MCF 10A (cell line): ENCODE measurements around the gene UBAC2. TPM values are rescaled to one million over a fixed set of nuclear protein-coding genes. Genes with fewer than 3 reads are reported as not detected.
"Not testable (repeated sequence)": the region's sequence is repeated elsewhere in the genome, so short reads cannot be mapped to it uniquely, and the experiment has no call there.

Experiments
- BruUV-seq: library from RNA; stranded (reverse); fragments of 400-500 nt; replicated peaks from 2 replicates; lab custom pipeline; 2021; lab: Mats Ljungman, UMichigan
- CTCF ChIA-PET: fragments of 300-600 bp; sonication (Branson Sonifier 250); formaldehyde crosslinking; extraction: SDS; loops from one replicate; lab custom pipeline; 2021; ENCODE audit warnings: antibody characterized with exemption, inconsistent platforms; lab: Yijun Ruan, JAX
- POLR2A ChIA-PET: fragments of 300-600, 350-650 bp; sonication (Branson Sonifier 250); formaldehyde crosslinking; extraction: SDS; loops from one replicate; lab custom pipeline; 2020; ENCODE audit warnings: antibody characterized with exemption, inconsistent platforms; lab: Yijun Ruan, JAX
- DNase-seq: peaks from one replicate; pipeline ENCODE4 v3.0.0-alpha.2; 2018; ENCODE audit not compliant: unreplicated experiment
- H3K27ac Mint-ChIP-seq: one replicate; pipeline ENCODE4 v1.8.0; 2022; ENCODE audit warnings: mild to moderate bottlenecking, low read depth, mixed read lengths; ENCODE audit not compliant: unreplicated experiment
- H3K27me3 Mint-ChIP-seq: one replicate; pipeline ENCODE4 v1.8.0; 2022; ENCODE audit warnings: mixed read lengths; ENCODE audit not compliant: insufficient read depth, unreplicated experiment
- H3K36me3 Mint-ChIP-seq: one replicate; pipeline ENCODE4 v1.8.0; 2022; ENCODE audit warnings: mild to moderate bottlenecking, moderate library complexity, mixed read lengths; ENCODE audit not compliant: insufficient read depth, unreplicated experiment
- H3K4me1 Mint-ChIP-seq: one replicate; pipeline ENCODE4 v1.8.0; 2022; ENCODE audit warnings: mixed read lengths; ENCODE audit not compliant: insufficient read depth, unreplicated experiment
- H3K4me3 Mint-ChIP-seq: one replicate; pipeline ENCODE4 v1.8.0; 2022; ENCODE audit warnings: mild to moderate bottlenecking, moderate library complexity, mixed read lengths; ENCODE audit not compliant: unreplicated experiment
- H3K9me3 Mint-ChIP-seq: one replicate; pipeline ENCODE4 v1.8.0; 2022; ENCODE audit warnings: mixed read lengths; ENCODE audit not compliant: unreplicated experiment
- intact Hi-C: fragments of 100-400 bp; cut with micrococcal nuclease; formaldehyde crosslinking; loops from 2 replicates; pipeline ENCODE4 v1.14.1; 2022
- total RNA-seq: library from RNA; stranded (reverse); gene quantifications from 2 replicates; pipeline ENCODE4 v1.2.3, GENCODE V29; 2022
- TF ChIP-seq, protein P1 (sequence below): fragments of 200-600 bp; IDR thresholded peaks from one replicate; pipeline ENCODE4 v1.8.0; 2022; ENCODE audit warnings: antibody characterized with exemption, mild to moderate bottlenecking; ENCODE audit not compliant: unreplicated experiment

Gene UBAC2
- total RNA-seq, 1 experiment from 2014 or later, result 74.7 TPM

DNA sequence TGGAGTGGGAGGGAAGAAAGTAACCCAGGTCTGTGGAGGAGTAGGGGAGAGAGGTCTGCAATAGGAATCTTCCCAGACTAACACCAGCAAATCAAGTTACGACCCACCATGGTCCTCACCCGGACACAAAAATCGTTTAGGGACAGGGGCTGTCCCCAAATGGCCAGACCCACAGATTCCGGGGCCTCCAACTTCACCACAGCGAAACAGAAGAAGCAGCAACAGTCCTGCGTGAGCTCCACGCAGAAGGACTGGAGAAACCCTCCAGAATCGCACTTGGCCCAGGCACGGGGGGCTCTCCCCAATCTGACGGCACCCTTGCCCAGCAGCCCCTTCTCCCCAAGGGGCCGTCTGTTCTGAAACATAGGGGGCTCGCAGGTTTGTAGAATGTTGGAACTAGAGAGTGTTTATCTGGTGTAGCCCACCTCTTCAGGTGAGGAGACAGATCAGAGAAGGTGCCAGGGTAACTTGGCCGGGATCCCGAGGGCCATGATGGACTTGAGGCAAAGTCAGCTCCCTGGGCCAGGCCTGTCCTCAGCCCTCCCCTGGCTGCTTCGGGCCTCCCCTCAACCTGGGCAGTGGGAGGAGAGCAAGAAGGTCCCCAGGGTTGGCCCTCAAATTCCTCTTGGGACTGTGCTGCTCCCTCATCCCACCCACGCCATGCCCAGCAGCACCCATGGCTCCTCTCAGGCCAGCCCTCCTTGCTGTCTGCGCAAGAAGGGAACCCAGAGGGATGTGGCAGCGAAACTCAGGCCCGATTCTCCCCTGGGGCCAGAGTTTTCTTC, 189.1 kb downstream of the UBAC2 start:
- intact Hi-C loops, result no loop called here
- BruUV-seq, result no TSS peak
- Mint-ChIP-seq H3K36me3 (peaks cover 20% of the 10 kb centered on the region), H3K4me1 (no peaks in the 10 kb centered on the region), H3K27ac (no peak overlapping the region), H3K4me3 (no peak overlapping the region), H3K27me3 (no peaks in the 10 kb centered on the region), H3K9me3 (no peaks in the 10 kb centered on the region)
- CTCF ChIA-PET, result interaction anchor here (0.7 to 1.1 kb wide), 5 partner anchors 28 to 135 kb away, joined by 3 to 7 read pairs (median 5); no protein-coding TSS in a partner anchor
- TF ChIP-seq, protein P1, sequence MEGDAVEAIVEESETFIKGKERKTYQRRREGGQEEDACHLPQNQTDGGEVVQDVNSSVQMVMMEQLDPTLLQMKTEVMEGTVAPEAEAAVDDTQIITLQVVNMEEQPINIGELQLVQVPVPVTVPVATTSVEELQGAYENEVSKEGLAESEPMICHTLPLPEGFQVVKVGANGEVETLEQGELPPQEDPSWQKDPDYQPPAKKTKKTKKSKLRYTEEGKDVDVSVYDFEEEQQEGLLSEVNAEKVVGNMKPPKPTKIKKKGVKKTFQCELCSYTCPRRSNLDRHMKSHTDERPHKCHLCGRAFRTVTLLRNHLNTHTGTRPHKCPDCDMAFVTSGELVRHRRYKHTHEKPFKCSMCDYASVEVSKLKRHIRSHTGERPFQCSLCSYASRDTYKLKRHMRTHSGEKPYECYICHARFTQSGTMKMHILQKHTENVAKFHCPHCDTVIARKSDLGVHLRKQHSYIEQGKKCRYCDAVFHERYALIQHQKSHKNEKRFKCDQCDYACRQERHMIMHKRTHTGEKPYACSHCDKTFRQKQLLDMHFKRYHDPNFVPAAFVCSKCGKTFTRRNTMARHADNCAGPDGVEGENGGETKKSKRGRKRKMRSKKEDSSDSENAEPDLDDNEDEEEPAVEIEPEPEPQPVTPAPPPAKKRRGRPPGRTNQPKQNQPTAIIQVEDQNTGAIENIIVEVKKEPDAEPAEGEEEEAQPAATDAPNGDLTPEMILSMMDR, result no peak
- POLR2A ChIA-PET, result no interaction called here
- no peak for DNase-seq

DNA sequence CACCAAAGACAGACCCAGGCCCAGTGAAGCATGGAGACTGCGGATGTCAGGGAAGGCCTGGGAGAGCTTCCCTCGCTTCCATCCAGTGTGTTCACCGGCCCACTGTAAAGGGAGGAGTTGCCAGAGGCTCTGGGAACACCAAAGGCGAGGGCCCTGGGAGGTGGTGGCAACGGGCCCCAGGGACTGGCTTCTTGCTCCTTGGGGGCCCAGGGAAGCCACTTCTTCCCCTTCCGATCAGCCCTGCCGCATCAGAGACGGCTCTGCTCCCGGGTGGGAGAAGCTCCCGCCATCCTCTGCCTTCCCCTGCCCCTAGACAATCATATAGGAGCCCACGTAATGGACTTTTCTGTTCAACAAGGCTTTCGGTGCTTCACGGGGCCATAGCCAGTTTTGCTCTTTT, 189.9 kb downstream of the UBAC2 start:
- ChIA-PET POLR2A (no interaction called here), CTCF (interaction anchor here (1.0 to 2.0 kb wide), 3 partner anchors 46 to 121 kb away, joined by 4 to 7 read pairs (median 7); no protein-coding TSS in a partner anchor)
- Mint-ChIP-seq H3K4me3 (no peak overlapping the region), H3K4me1 (no peaks in the 10 kb centered on the region), H3K9me3 (no peaks in the 10 kb centered on the region), H3K27me3 (no peaks in the 10 kb centered on the region), H3K36me3 (peaks cover 14% of the 10 kb centered on the region), H3K27ac (no peak overlapping the region)
- TF ChIP-seq, protein P1, result no peak
- no peak for DNase-seq
- BruUV-seq, result no TSS peak
- intact Hi-C loops, result no loop called here

DNA sequence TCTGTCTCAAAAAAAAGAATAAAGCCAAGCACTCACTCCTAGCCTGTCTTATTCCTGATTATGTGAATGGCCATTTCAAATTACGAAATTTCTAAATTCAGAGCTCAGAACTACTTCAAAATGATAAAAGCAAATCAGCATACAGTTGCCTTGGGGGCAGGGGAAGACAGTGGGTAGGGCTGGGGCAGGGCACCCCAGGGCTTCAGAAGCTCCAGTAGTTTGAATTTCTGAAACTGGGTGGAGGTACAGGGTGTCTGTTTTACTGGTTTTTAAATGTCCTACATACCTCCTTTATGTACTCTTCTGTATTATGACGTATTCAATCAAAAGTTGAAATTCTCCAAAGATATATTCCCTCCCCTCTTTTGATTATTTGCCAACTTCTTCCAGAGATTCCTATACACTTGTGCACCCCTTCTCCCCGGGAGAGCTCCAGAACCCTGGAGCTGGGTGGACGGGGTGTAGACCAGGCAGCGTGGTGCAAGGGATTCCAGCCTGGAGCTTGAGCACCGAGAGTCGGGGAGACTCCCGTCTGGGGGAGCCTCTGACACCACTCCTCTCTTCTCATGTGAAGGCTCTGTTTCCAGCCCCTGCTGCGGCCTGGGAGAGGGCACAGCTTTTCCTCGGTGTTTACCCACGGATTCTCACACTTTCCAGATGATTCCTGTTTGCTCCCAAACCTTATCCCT, 191.3 kb downstream of the UBAC2 start:
- TF ChIP-seq, protein P1, result no peak
- Mint-ChIP-seq H3K4me1 (no peaks in the 10 kb centered on the region), H3K4me3 (no peak overlapping the region), H3K36me3 (peaks cover under 1% of the 10 kb centered on the region), H3K9me3 (no peaks in the 10 kb centered on the region), H3K27ac (no peak overlapping the region), H3K27me3 (no peaks in the 10 kb centered on the region)
- CTCF ChIA-PET, result interaction anchor here (0.6 to 2.0 kb wide), 2 partner anchors 45 to 356 kb away, joined by 3 to 7 read pairs; no protein-coding TSS in a partner anchor
- DNase-seq, result no peak
- intact Hi-C loops, result no loop called here
- BruUV-seq, result no TSS peak
- POLR2A ChIA-PET, result no interaction called here

DNA sequence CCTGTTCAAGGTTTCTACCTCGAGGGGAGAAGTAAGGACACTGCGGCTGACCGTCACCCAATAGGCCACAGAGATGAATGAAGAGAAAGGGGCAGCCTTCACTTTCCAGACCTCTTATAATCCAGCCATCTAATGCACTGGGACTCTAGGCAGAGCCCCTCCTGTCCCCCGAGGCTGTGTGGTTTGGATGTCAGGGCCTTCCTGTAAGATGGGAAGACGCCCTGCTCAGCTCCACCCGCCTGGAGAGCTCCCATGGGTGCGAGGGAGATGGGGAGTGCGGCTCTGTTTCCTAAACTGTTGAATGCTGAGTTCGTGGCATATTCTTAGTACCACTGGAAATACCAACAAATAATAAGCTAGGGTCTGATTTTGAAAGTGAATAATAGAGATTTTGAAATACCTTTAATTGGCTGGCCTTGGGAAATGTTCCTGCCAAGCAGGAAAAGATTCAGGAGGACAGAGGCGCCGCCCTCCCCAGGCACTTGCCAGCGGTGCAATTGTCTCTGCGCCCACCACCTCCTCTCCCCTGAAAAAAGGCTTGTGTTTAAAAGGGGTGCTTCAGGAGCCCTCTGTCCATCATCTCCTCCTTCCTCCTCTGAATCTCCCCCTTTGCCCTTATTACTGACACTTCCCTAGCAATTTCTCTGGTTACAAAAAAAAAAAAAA, 191.9 kb downstream of the UBAC2 start:
- no peak overlapping the region for H3K27ac Mint-ChIP-seq
- no peak for DNase-seq
- CTCF ChIA-PET, result interaction anchor here (0.6 to 2.0 kb wide), 2 partner anchors 44 to 355 kb away, joined by 3 to 7 read pairs; no protein-coding TSS in a partner anchor
- no TSS peak for BruUV-seq
- H3K36me3 Mint-ChIP-seq, result no peaks in the 10 kb centered on the region
- H3K9me3 Mint-ChIP-seq, result no peaks in the 10 kb centered on the region
- POLR2A ChIA-PET, result no interaction called here
- no peaks in the 10 kb centered on the region for H3K27me3 Mint-ChIP-seq
- intact Hi-C loops, result no loop called here
- no peak overlapping the region for H3K4me3 Mint-ChIP-seq
- TF ChIP-seq, protein P1, result no peak
- no peaks in the 10 kb centered on the region for H3K4me1 Mint-ChIP-seq

DNA sequence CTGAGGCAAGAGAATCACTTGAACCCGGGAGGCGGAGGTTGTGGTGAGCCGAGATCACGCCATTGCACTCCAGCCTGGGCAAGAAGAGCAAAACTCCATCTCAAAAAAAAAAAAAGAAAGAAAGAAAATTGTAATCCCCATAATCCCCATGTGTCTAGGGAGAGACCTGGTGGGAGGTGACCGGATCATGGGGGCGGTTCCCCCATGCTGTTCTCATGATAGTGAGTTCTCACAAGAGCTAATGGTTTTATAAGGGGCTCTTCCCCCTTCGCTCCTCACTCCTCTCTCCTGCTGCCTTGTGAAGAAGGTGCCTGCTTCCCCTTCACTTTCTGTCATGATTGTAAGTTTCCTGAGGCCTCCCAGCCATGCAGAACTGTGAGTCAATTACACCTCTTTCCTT, 192.7 kb downstream of the UBAC2 start:
- H3K27ac Mint-ChIP-seq, POLR2A ChIA-PET, DNase-seq, H3K36me3 Mint-ChIP-seq, BruUV-seq, CTCF ChIA-PET, H3K27me3 Mint-ChIP-seq, H3K4me1 Mint-ChIP-seq, H3K4me3 Mint-ChIP-seq, H3K9me3 Mint-ChIP-seq, intact Hi-C loops: not testable (repeated sequence)
